NCI-H2081 (cell line): ENCODE data around the gene RPS2.
"Not testable (repeated sequence)": the region's sequence is repeated elsewhere in the genome, so short reads cannot be mapped to it uniquely, and the experiment has no call there.

Source experiments
- DNase-seq, 2 experiments: peaks; one replicate each; lab custom pipeline; 2025; lab: John Stamatoyannopoulos, UW

Gene RPS2

GRCh38 chr16:1964506-1965395 is at the start of gene RPS2:
Gene RPS2, minus strand, starts transcription at chr16:1964826. Its CDS starts 201 bp downstream, at chr16:1964625.
- peak; percentile 98 for DNase-seq

GRCh38 chr16:2013527-2013926 is 48.9 kb upstream of the RPS2 start:
- DNase-seq, result no peak

GRCh38 chr16:2011726-2012125 is 47.1 kb upstream of the RPS2 start:
- DNase-seq, result not testable (repeated sequence)

GRCh38 chr16:2009791-2010510 is 45.3 kb upstream of the RPS2 start, which contains the start of gene ZNF598:
Gene ZNF598, minus strand, starts transcription at chr16:2009821.
- DNase-seq, result peak; percentile 80 to 88

- no peak for DNase-seq
These were observed 44.6 kb upstream of the RPS2 start for GRCh38 chr16:2009164-2009711.

- peak in 1 of 2 experiments; percentile 11 for DNase-seq
These were observed 44.1 kb upstream of the RPS2 start for GRCh38 chr16:2008631-2009163.

- DNase-seq, result peak in 1 of 2 experiments; percentile 15
These were observed 43.4 kb upstream of the RPS2 start for GRCh38 chr16:2008009-2008526.

- peak in 1 of 2 experiments; percentile 24 for DNase-seq
These were observed 42.6 kb upstream of the RPS2 start for GRCh38 chr16:2007081-2007836.

- DNase-seq, result no peak
These were observed 41.7 kb upstream of the RPS2 start for GRCh38 chr16:2006317-2006716.

- DNase-seq, result no peak
These were observed 41.0 kb upstream of the RPS2 start for GRCh38 chr16:2005646-2006045.

- DNase-seq, result peak in 1 of 2 experiments; percentile 42
These were observed 40.3 kb upstream of the RPS2 start for GRCh38 chr16:2004795-2005517.

- peak; percentile 91 to 93 for DNase-seq
These were observed 39.4 kb upstream of the RPS2 start for GRCh38 chr16:2003827-2004641.

GRCh38 chr16:2003231-2003826 is 38.7 kb upstream of the RPS2 start:
- no peak for DNase-seq

GRCh38 chr16:2002406-2003230 is 38.0 kb upstream of the RPS2 start:
- no peak for DNase-seq

GRCh38 chr16:2001456-2002355 is 37.1 kb upstream of the RPS2 start:
- DNase-seq, result no peak

- no peak for DNase-seq
These were observed 36.4 kb upstream of the RPS2 start for GRCh38 chr16:2001035-2001434.

- no peak for DNase-seq
These were observed 35.4 kb upstream of the RPS2 start for GRCh38 chr16:1999866-2000514.
